Stimulated activated CD4-positive, alpha-beta T cell treated with anti-CD3 and anti-CD28 coated beads, Interleukin-15, amount 100 ng/mL, for 48 hours (primary cell): ENCODE measurements around the gene CCDC170.

Experiments used
- DNase-seq, 2 donors: peaks; one replicate each; pipeline ENCODE4 v3.0.0-alpha.2; 2020; ENCODE audit warnings: low read depth in 2 of 2

Gene CCDC170

GRCh38 chr6:151652325-151652724 is 158.5 kb downstream of the CCDC170 start:
- no peak for DNase-seq

DNA sequence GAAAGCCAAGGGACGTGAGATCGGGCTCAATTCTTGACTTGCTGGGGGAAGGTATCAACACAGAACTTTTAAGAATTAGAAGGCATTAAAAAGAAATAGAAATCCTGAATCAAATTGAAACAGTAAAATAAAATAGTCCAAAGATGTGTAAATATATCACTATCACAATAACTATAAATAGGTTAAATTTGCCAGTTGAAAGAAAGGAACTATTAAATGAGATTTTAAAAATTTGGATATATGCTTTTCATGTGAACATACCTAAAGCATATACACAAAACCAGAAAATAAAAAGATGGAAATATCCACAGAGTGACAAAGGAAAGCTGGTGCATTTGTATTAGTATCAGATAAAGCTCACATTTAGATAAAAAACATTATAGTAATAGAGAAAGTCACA is 161.3 kb downstream of the CCDC170 start:
- DNase-seq = no peak

GRCh38 chr6:151656392-151656791 is 162.6 kb downstream of the CCDC170 start:
- DNase-seq = no peak

- no peak for DNase-seq
Measured at GRCh38 chr6:151658091-151658490, 164.3 kb downstream of the CCDC170 start.

DNA sequence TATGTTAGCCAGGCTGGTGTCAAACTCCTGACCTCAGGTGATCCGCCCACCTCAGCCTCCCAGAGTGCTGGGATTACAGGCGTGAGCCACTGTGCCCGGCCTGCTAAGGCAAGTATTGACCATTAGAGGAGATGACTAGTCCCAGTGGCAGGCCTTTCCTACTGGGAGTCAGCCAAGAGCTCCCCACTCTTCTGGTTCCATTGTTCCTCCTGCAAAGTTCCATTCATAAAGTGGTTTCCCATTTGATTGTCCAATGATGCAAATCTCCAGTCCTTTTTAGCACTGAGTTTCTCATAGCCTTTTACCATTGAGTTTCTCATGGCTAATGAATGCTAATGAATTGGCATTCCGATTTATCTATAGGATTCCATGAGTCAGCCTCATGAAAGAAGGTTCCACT is 165.4 kb downstream of the CCDC170 start:
- no peak for DNase-seq

GRCh38 chr6:151661509-151661908 is 167.7 kb downstream of the CCDC170 start:
- DNase-seq = no peak

DNA sequence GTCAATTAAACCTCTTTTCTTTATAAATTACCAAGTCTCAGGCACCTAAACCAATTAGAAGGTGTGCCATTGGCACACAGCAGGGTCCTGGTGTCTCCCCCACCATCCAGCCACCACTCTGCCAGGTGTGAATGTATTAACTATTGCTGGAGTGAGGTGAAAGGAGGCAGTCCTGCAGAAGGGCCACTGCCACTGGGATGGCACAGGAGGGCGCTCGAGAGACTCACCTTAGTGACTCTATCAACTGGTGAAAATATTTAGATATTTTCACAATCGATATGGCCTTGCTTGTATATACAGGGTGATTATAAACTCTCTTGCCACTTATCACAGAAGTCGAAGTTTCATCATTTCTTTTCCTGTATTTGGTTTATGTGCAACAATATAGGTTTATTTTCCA is 168.1 kb downstream of the CCDC170 start:
- no peak for DNase-seq

- DNase-seq = no peak
Measured at GRCh38 chr6:151663559-151663958, 169.7 kb downstream of the CCDC170 start.

- DNase-seq = no peak
Measured at GRCh38 chr6:151664390-151664789, 170.6 kb downstream of the CCDC170 start.

GRCh38 chr6:151665329-151665728 is 171.5 kb downstream of the CCDC170 start:
- DNase-seq = no peak

DNA sequence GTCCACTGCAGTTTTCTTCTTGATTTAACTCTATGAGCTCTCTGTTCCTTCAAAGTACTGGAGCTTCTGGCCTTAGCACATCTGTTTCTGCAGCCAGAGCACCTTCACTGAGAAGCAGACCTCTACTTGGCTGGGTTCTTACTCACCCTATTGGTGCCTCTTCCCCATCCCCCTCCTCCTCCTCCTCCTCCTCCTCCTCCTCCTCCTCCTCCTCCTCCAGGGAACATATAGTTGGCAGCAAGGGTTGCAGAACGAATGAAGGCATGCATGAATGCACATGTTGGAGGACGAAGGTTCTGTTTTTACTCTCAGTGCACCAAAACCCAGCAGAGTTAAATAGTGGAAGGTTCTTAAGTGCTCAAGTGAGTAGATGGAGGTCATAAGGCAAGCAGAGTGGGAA is 172.7 kb downstream of the CCDC170 start:
- DNase-seq = no peak

GRCh38 chr6:151669208-151669560 is 175.4 kb downstream of the CCDC170 start:
- DNase-seq = no peak

GRCh38 chr6:151670116-151670515 is 176.3 kb downstream of the CCDC170 start:
- DNase-seq = no peak
